GM23248 (cell line): ENCODE results near the gene NXPH2. TPM values are rescaled to one million over a fixed set of nuclear protein-coding genes. Genes with fewer than 3 reads are reported as not detected.
"Not testable (repeated sequence)": the region's sequence is repeated elsewhere in the genome, so short reads cannot be mapped to it uniquely, and the experiment has no call there.

Experiments used
- DNase-seq: peaks from one replicate; pipeline ENCODE4 v3.0.0-alpha.2; 2015
- H2AFZ ChIP-seq: fragments of 200-600 bp; sonication (generic); 2 replicates; pipeline ENCODE4 v1.6.1; 2016; ENCODE audit warnings: antibody characterized with exemption
- H3F3A ChIP-seq: fragments of 200-600 bp; sonication (generic); 2 replicates; pipeline ENCODE4 v1.6.1; 2016; ENCODE audit warnings: mild to moderate bottlenecking, antibody characterized with exemption, mixed run types; ENCODE audit not compliant: insufficient read depth
- H3K27ac ChIP-seq: fragments of 200-600 bp; sonication (generic); 2 replicates; pipeline ENCODE4 v1.5.1; 2016; ENCODE audit warnings: mild to moderate bottlenecking
- H3K27me3 ChIP-seq: fragments of 200-600 bp; sonication (generic); replicated peaks from 2 replicates; pipeline ENCODE4 v1.6.1; 2016; ENCODE audit warnings: mild to moderate bottlenecking; ENCODE audit not compliant: insufficient read depth
- H3K36me3 ChIP-seq: fragments of 200-600 bp; sonication (generic); 2 replicates; pipeline ENCODE4 v1.6.1; 2016; ENCODE audit warnings: low read depth, mild to moderate bottlenecking
- H3K4me1 ChIP-seq: fragments of 200-600 bp; sonication (generic); 2 replicates; pipeline ENCODE4 v1.6.1; 2016; ENCODE audit warnings: mild to moderate bottlenecking; ENCODE audit not compliant: insufficient read depth
- H3K4me2 ChIP-seq: fragments of 200-600 bp; sonication (generic); one replicate; pipeline ENCODE4 v1.6.1; 2016; ENCODE audit warnings: mild to moderate bottlenecking; ENCODE audit not compliant: unreplicated experiment
- H3K4me3 ChIP-seq: fragments of 200-600 bp; sonication (generic); 2 replicates; pipeline ENCODE4 v1.5.1; 2016; ENCODE audit warnings: mild to moderate bottlenecking
- H3K79me2 ChIP-seq: fragments of 200-600 bp; sonication (generic); 2 replicates; pipeline ENCODE4 v1.6.1; 2016; ENCODE audit warnings: mild to moderate bottlenecking; ENCODE audit not compliant: insufficient read depth
- H3K9ac ChIP-seq: fragments of 200-600 bp; sonication (generic); 2 replicates; pipeline ENCODE4 v1.6.1; 2016; ENCODE audit warnings: mild to moderate bottlenecking
- H3K9me2 ChIP-seq: fragments of 200-600 bp; sonication (generic); 2 replicates; pipeline ENCODE4 v1.6.1; 2016; ENCODE audit warnings: mixed run types, mild to moderate bottlenecking, moderate library complexity; ENCODE audit not compliant: insufficient read depth
- H3K9me3 ChIP-seq: fragments of 200-600 bp; sonication (generic); one replicate; pipeline ENCODE4 v1.6.1; 2017; ENCODE audit warnings: low read depth
- H4K20me1 ChIP-seq: fragments of 200-600 bp; sonication (generic); 2 replicates; pipeline ENCODE4 v1.6.0; 2016; ENCODE audit not compliant: insufficient read depth
- EZH2 ChIP-seq: fragments of 200-600 bp; sonication (generic); IDR thresholded peaks from 2 replicates; pipeline ENCODE4 v1.6.1; 2018; ENCODE audit warnings: antibody characterized with exemption, mild to moderate bottlenecking; ENCODE audit not compliant: insufficient read depth, poor library complexity, severe bottlenecking
- EZH2phosphoT487 ChIP-seq: fragments of 200-600 bp; sonication (generic); IDR thresholded peaks from 2 replicates; pipeline ENCODE4 v1.6.1; 2018; ENCODE audit warnings: antibody characterized with exemption, moderate library complexity, mild to moderate bottlenecking, low read depth; ENCODE audit not compliant: insufficient read depth
- WGBS, 2 experiments: methylation state at CpG; one replicate each; pipeline ENCODE4 v1.1.6; 2015 to 2017; ENCODE audit warnings: low lambda C conversion rate in 2 of 2, low coverage in 1 of 2; ENCODE audit errors: missing lambda C conversion rate in 2 of 2; 5-methylcytosine and 5-hydroxymethylcytosine counted together
- in situ Hi-C: fragments of 300-500 bp; cut with MboI; formaldehyde crosslinking; loops from 2 replicates; pipeline ENCODE4 v1.15.0; 2020
- polyA plus RNA-seq: library from polyadenylated mRNA; unstranded; fragments of >200 nt; fragmentation: Nextera tagmentation; extraction: Ambion mirVana; gene quantifications from 2 replicates; pipeline ENCODE4 v1.2.1, GENCODE V29; 2016
- total RNA-seq: library from RNA; depleted of rRNA; stranded (reverse); fragments of >200 nt; shearing (Covaris generic); gene quantifications from 2 replicates; pipeline ENCODE4 v1.2.3, GENCODE V29; 2014

The NXPH2 gene
- total and polyA plus RNA-seq, 2 experiments from 2014 or later = not detected

GRCh38 chr2:138658187-138658894, 121.8 kb downstream of the NXPH2 start:
- 68 to 89% methylated on average over 3 of the region's 3 CpGs for WGBS, 2 experiments
- Histone ChIP-seq H3K27me3 (no peaks in the 10 kb centered on the region), H3K9ac (no peak overlapping the region), H3K79me2 (no peaks in the 10 kb centered on the region), H2AFZ (no peak overlapping the region), H3K9me3 (no peaks in the 10 kb centered on the region), H3K27ac (no peak overlapping the region), H3K4me3 (no peak overlapping the region), H4K20me1 (no peaks in the 10 kb centered on the region), H3K4me2 (no peak overlapping the region), H3K4me1 (no peaks in the 10 kb centered on the region), H3K36me3 (no peaks in the 10 kb centered on the region), H3K9me2 (no peaks in the 10 kb centered on the region), H3F3A (no peaks in the 10 kb centered on the region)
- TF ChIP-seq EZH2 = no peak
- TF ChIP-seq EZH2phosphoT487 = no peak
- in situ Hi-C loops = no loop called here
- no peak for DNase-seq

- DNase-seq = no peak
- H2AFZ ChIP-seq = no peak overlapping the region
- no peak overlapping the region for H3K4me3 ChIP-seq
- no peaks in the 10 kb centered on the region for H3F3A ChIP-seq
- TF ChIP-seq EZH2phosphoT487 (no peak), EZH2 (no peak)
- WGBS, 2 experiments = 40 to 50% methylated on average over 4 of the region's 4 CpGs
- H3K79me2 ChIP-seq = no peaks in the 10 kb centered on the region
- no peak overlapping the region for H3K27ac ChIP-seq
- H3K36me3 ChIP-seq = no peaks in the 10 kb centered on the region
- H3K9ac ChIP-seq = no peak overlapping the region
- H4K20me1 ChIP-seq = no peaks in the 10 kb centered on the region
- no peaks in the 10 kb centered on the region for H3K4me1 ChIP-seq
- in situ Hi-C loops = no loop called here
- no peaks in the 10 kb centered on the region for H3K9me2 ChIP-seq
- H3K27me3 ChIP-seq = no peaks in the 10 kb centered on the region
- H3K4me2 ChIP-seq = no peak overlapping the region
- H3K9me3 ChIP-seq = no peaks in the 10 kb centered on the region
Observed at GRCh38 chr2:138654146-138654545, 126.0 kb downstream of the NXPH2 start.

GRCh38 chr2:138652378-138652777, 127.8 kb downstream of the NXPH2 start:
- H3F3A ChIP-seq = no peaks in the 10 kb centered on the region
- H3K27ac ChIP-seq = no peak overlapping the region
- H2AFZ ChIP-seq = no peak overlapping the region
- 33 to 34% methylated on average over 5 of the region's 5 CpGs for WGBS, 2 experiments
- no peak overlapping the region for H3K9ac ChIP-seq
- TF ChIP-seq EZH2 (no peak), EZH2phosphoT487 (no peak)
- in situ Hi-C loops = no loop called here
- H3K9me3 ChIP-seq = no peaks in the 10 kb centered on the region
- no peaks in the 10 kb centered on the region for H4K20me1 ChIP-seq
- H3K9me2 ChIP-seq = no peaks in the 10 kb centered on the region
- H3K4me1 ChIP-seq = no peaks in the 10 kb centered on the region
- H3K79me2 ChIP-seq = no peaks in the 10 kb centered on the region
- no peaks in the 10 kb centered on the region for H3K27me3 ChIP-seq
- no peak for DNase-seq
- H3K4me2 ChIP-seq = no peak overlapping the region
- H3K4me3 ChIP-seq = no peak overlapping the region
- no peaks in the 10 kb centered on the region for H3K36me3 ChIP-seq

- in situ Hi-C loops = no loop called here
- TF ChIP-seq EZH2phosphoT487 (no peak), EZH2 (no peak)
- H3K4me2 ChIP-seq = no peak overlapping the region
- peak; percentile 2 for DNase-seq
- H3K4me1 ChIP-seq = no peaks in the 10 kb centered on the region
- H3K9ac ChIP-seq = no peak overlapping the region
- H3K9me3 ChIP-seq = no peaks in the 10 kb centered on the region
- no peak overlapping the region for H3K27ac ChIP-seq
- no peaks in the 10 kb centered on the region for H3K27me3 ChIP-seq
- H3K9me2 ChIP-seq = no peaks in the 10 kb centered on the region
- H3F3A ChIP-seq = no peaks in the 10 kb centered on the region
- WGBS, 2 experiments = 12% methylated on average over 1 of the region's 1 CpG
- no peaks in the 10 kb centered on the region for H3K79me2 ChIP-seq
- no peaks in the 10 kb centered on the region for H3K36me3 ChIP-seq
- H3K4me3 ChIP-seq = no peak overlapping the region
- no peak overlapping the region for H2AFZ ChIP-seq
- no peaks in the 10 kb centered on the region for H4K20me1 ChIP-seq
Observed at GRCh38 chr2:138649571-138649970, 130.6 kb downstream of the NXPH2 start.

GRCh38 chr2:138648606-138649005, 131.6 kb downstream of the NXPH2 start:
- no peaks in the 10 kb centered on the region for H3K4me1 ChIP-seq
- TF ChIP-seq EZH2phosphoT487 (no peak), EZH2 (no peak)
- no peak overlapping the region for H3K4me3 ChIP-seq
- no peaks in the 10 kb centered on the region for H3F3A ChIP-seq
- in situ Hi-C loops = no loop called here
- no peaks in the 10 kb centered on the region for H3K79me2 ChIP-seq
- no peaks in the 10 kb centered on the region for H4K20me1 ChIP-seq
- no peaks in the 10 kb centered on the region for H3K9me2 ChIP-seq
- H3K36me3 ChIP-seq = no peaks in the 10 kb centered on the region
- 9 to 10% methylated on average over 4 of the region's 4 CpGs for WGBS, 2 experiments
- no peak for DNase-seq
- no peak overlapping the region for H2AFZ ChIP-seq
- H3K9ac ChIP-seq = no peak overlapping the region
- no peak overlapping the region for H3K4me2 ChIP-seq
- no peaks in the 10 kb centered on the region for H3K9me3 ChIP-seq
- H3K27me3 ChIP-seq = no peaks in the 10 kb centered on the region
- H3K27ac ChIP-seq = no peak overlapping the region

- DNase-seq, H3K9me2 ChIP-seq, H3K27me3 ChIP-seq, H3K27ac ChIP-seq, H3K36me3 ChIP-seq, H2AFZ ChIP-seq, H3K9me3 ChIP-seq, H3K9ac ChIP-seq, in situ Hi-C loops, H3K4me1 ChIP-seq, H4K20me1 ChIP-seq, H3K79me2 ChIP-seq, H3F3A ChIP-seq, H3K4me3 ChIP-seq, H3K4me2 ChIP-seq: not testable (repeated sequence)
- 88 to 90% methylated on average over 10 of the region's 10 CpGs for WGBS, 2 experiments
Observed at GRCh38 chr2:138644776-138645175, 135.4 kb downstream of the NXPH2 start.
